ENCODE measurements around the gene ADCY10. TPM values are rescaled to one million over a fixed set of nuclear protein-coding genes. Genes with fewer than 3 reads are reported as not detected.

Gene ADCY10
- polyA plus RNA-seq, 3 donors: 0.09 TPM; not detected in 2

DNA sequence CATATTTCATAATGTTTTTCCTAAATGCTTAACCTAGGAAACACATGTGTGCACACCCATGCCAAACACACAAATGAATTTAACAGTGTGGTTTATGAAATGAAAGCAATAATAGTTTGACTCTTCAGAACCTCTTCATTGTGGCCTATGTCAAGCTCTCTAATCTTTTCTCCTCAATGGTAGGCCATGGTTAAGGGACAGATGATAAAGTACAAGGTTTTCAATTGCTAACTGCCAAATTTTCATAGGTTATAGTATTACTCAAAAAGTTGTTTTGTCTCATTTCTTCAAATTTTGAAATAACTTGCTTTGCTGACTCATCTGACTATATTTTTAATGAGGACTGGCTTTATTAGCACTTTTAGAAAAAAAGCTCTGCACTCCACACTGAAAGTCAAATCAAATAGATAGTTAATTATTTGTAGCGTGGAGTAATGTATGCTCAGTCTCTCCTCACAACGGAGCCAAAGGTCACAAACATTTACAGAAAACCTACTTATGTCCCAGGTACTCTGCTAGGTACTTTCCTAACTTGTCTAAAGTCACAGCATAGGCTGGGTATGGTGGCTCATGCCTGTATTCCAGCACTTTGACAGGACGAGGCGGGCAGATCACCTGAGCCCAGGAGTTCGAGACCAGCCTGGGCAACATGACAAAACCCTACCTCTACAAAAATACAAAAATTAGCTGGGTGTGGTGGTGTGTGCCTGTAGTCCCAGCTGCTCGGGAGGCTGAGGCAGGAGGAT is 3.0 kb upstream of the ADCY10 start:
- no peaks in the 10 kb centered on the region for H3K4me1 ChIP-seq (ENCODE audit: control insufficient read depth in 1 of 2, insufficient read depth in 2 of 2, low read length in 2 of 2)
- TF ChIP-seq, protein P1, sequence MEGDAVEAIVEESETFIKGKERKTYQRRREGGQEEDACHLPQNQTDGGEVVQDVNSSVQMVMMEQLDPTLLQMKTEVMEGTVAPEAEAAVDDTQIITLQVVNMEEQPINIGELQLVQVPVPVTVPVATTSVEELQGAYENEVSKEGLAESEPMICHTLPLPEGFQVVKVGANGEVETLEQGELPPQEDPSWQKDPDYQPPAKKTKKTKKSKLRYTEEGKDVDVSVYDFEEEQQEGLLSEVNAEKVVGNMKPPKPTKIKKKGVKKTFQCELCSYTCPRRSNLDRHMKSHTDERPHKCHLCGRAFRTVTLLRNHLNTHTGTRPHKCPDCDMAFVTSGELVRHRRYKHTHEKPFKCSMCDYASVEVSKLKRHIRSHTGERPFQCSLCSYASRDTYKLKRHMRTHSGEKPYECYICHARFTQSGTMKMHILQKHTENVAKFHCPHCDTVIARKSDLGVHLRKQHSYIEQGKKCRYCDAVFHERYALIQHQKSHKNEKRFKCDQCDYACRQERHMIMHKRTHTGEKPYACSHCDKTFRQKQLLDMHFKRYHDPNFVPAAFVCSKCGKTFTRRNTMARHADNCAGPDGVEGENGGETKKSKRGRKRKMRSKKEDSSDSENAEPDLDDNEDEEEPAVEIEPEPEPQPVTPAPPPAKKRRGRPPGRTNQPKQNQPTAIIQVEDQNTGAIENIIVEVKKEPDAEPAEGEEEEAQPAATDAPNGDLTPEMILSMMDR (IDR thresholded peaks at IDR 0.05): no peak
- intact Hi-C loops (cut with micrococcal nuclease): no loop called here
- no peak for DNase-seq
- no peaks in the 10 kb centered on the region for H3K9me3 ChIP-seq (replicated peaks in 1 of 2; ENCODE audit: control insufficient read depth in 1 of 2, insufficient read depth in 1 of 2, low read length in 2 of 2)
- no peak overlapping the region for H3K4me3 ChIP-seq (replicated peaks in 1 of 3; ENCODE audit: low read depth in 2 of 3, low read length in 3 of 3)
- no peak overlapping the region for H3K9ac ChIP-seq (ENCODE audit: insufficient read depth, low read length, poor library complexity, severe bottlenecking)
- H3K27ac ChIP-seq (ENCODE audit: low read depth in 1 of 2, low read length in 2 of 2): no peak overlapping the region
- H2AFZ ChIP-seq (ENCODE audit: insufficient read depth, low read depth, low read length, poor library complexity, severe bottlenecking): no peak overlapping the region
- WGBS (ENCODE audit: insufficient coverage): no CpG with 5 or more reads among the region's 6 CpGs
- H3K4me1 Mint-ChIP-seq: peaks cover 3% of the 10 kb centered on the region
- peaks cover 38 to 39% of the 10 kb centered on the region in 2 donors for H3K36me3 Mint-ChIP-seq
- no peaks in the 10 kb centered on the region for H4K20me1 ChIP-seq (ENCODE audit: insufficient read depth, low read length)
- H3K9me3 Mint-ChIP-seq: peaks cover 0 to 1% (median 0%) of the 10 kb centered on the region in 7 donors
- no peak overlapping the region for H3K27ac Mint-ChIP-seq
- no peaks in the 10 kb centered on the region for H3K79me2 ChIP-seq (ENCODE audit: insufficient read depth, low read length)
- no peaks in the 10 kb centered on the region for H3K27me3 ChIP-seq (ENCODE audit: control insufficient read depth in 2 of 2, insufficient read depth in 2 of 2, low read length in 2 of 2)
- no peak overlapping the region for H3K4me3 Mint-ChIP-seq
- peaks cover 0 to 4% (median 0%) of the 10 kb centered on the region in 3 donors for H3K27me3 Mint-ChIP-seq (ENCODE audit: low read depth in 3 of 3)
- peaks cover 13 to 43% of the 10 kb centered on the region in 2 donors for H3K36me3 ChIP-seq (replicated peaks in 1 of 2; ENCODE audit: control insufficient read depth in 1 of 2, insufficient read depth in 2 of 2, low read length in 2 of 2)
- no peak overlapping the region for H3K4me2 ChIP-seq (replicated peaks; ENCODE audit: extremely low read depth, low read length, poor library complexity, severe bottlenecking)

DNA sequence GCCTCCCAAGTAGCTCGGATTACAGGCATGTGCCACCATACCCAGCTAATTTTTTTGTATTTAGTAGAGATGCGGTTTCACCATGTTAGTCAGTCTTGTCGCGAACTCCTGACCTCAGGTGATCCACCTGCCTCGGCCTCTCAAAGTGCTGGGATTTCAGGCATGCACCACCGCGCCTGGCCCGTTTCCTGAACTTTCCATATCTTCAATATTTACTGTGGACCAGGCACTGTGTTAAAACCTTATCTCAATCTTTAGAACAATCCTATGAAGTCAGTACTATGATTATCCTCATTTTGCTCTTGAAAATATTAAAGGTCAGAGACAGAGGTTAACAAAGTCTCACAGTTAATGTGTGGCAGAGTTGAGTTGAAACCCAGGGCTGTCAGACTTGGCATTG is 1.6 kb upstream of the ADCY10 start:
- Mint-ChIP-seq H3K27ac (no peak overlapping the region), H3K4me1 (peaks cover 11% of the 10 kb centered on the region), H3K27me3 (ENCODE audit: low read depth in 3 of 3) (peaks cover 0 to 3% (median 0%) of the 10 kb centered on the region in 3 donors), H3K9me3 (peaks cover 0 to 1% (median 0%) of the 10 kb centered on the region in 7 donors), H3K4me3 (no peak overlapping the region), H3K36me3 (peaks cover 38 to 39% of the 10 kb centered on the region in 2 donors)
- H3K9me3 ChIP-seq (replicated peaks in 1 of 2; ENCODE audit: control insufficient read depth in 1 of 2, insufficient read depth in 1 of 2, low read length in 2 of 2): no peaks in the 10 kb centered on the region
- no peak overlapping the region for H3K27ac ChIP-seq (ENCODE audit: low read depth in 1 of 2, low read length in 2 of 2)
- peaks cover 0 to 10% of the 10 kb centered on the region in 2 donors for H3K4me1 ChIP-seq (ENCODE audit: control insufficient read depth in 1 of 2, insufficient read depth in 2 of 2, low read length in 2 of 2)
- no peak overlapping the region for H2AFZ ChIP-seq (ENCODE audit: insufficient read depth, low read depth, low read length, poor library complexity, severe bottlenecking)
- no peaks in the 10 kb centered on the region for H3K79me2 ChIP-seq (ENCODE audit: insufficient read depth, low read length)
- H3K36me3 ChIP-seq (replicated peaks in 1 of 2; ENCODE audit: control insufficient read depth in 1 of 2, insufficient read depth in 2 of 2, low read length in 2 of 2): peaks cover 13 to 43% of the 10 kb centered on the region in 2 donors
- H3K4me2 ChIP-seq (replicated peaks; ENCODE audit: extremely low read depth, low read length, poor library complexity, severe bottlenecking): no peak overlapping the region
- H3K9ac ChIP-seq (ENCODE audit: insufficient read depth, low read length, poor library complexity, severe bottlenecking): no peak overlapping the region
- TF ChIP-seq, protein P1 (IDR thresholded peaks at IDR 0.05): no peak
- no peak overlapping the region for H3K4me3 ChIP-seq (replicated peaks in 1 of 3; ENCODE audit: low read depth in 2 of 3, low read length in 3 of 3)
- intact Hi-C loops (cut with micrococcal nuclease): no loop called here
- H3K27me3 ChIP-seq (ENCODE audit: control insufficient read depth in 2 of 2, insufficient read depth in 2 of 2, low read length in 2 of 2): no peaks in the 10 kb centered on the region
- 92% methylated on average over 5 of the region's 8 CpGs for WGBS (ENCODE audit: insufficient coverage)
- no peaks in the 10 kb centered on the region for H4K20me1 ChIP-seq (ENCODE audit: insufficient read depth, low read length)
- no peak for DNase-seq

All from CD14-positive monocyte (primary cell).